ENCODE measurements around the gene LPIN3.
A peak's percentile ranks its signal among the peaks of the same experiment; 100 is the strongest.

Gene LPIN3

DNA sequence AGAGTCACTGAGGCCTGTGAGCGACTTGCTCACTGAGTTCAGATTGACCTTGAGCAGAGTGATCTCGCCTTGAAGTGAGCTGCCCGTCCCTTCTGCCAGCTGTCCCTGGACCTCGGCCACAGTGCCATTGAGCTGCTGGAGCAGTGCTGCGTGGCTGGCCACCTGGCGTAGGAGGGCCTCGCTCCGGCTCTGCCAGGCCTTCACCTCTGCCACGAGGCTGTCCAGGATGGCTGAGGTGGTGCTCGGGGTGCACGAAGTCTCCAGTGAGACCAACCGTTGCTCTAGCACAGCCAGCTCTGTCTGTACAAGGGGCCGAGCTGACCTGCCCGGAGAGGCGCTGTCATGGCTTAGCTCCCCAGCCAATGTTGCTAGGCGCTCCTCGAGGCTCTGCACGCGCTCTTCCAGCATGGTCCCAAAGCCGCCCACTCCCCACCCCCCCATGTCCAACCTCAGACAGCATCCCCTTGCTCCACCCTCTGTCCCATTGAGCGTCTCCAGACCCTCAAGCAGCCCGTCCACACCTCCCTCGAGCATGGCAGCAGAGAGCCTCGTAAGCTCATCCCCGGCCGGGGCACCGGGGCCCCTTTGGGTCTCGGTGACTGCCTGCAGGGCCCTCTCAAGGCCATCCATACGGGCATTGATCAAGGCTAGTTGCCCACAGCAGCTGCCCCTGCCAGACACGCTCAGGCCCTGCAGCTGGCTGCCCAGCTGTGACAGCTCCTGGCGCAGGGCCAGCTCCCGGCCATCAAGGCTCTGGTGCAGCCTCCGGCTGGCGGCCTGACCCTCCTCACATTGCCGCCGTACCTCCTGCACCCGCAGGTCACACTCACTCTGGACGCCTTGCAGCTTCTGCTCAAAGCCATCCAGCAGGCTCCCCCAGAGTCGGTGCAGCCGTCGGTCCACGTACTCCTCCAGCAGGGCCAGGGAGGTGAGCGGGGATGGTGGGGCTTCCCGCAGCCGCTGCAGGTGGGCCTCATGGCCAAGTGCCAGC lies 21.4 kb downstream of the LPIN3 start:
- no peak for DNase-seq
- Histone ChIP-seq H3K9me3 (ENCODE audit: control extremely low read depth in 1 of 5, control insufficient read depth in 4 of 5, insufficient read depth in 2 of 5, low read depth in 1 of 5, low read length in 4 of 5) (no peaks in the 10 kb centered on the region), H3K27me3 (replicated peaks in 2 of 5; ENCODE audit: control insufficient read depth in 4 of 5, insufficient read depth in 5 of 5, low read length in 4 of 5) (peaks cover 0 to 48% (median 17%) of the 10 kb centered on the region in 5 experiments), H3K27ac (ENCODE audit: insufficient read depth in 1 of 2, low read depth in 1 of 2, low read length in 2 of 2, poor library complexity in 1 of 2, severe bottlenecking in 2 of 2) (no peak overlapping the region), H3K36me3 (ENCODE audit: control insufficient read depth in 4 of 4, insufficient read depth in 4 of 4, low read length in 3 of 4) (no peaks in the 10 kb centered on the region), H3K4me3 (ENCODE audit: control insufficient read depth in 1 of 7, extremely low read depth in 1 of 7, insufficient read depth in 4 of 7, low read depth in 2 of 7, low read length in 6 of 7) (no peak overlapping the region), H3K4me1 (ENCODE audit: control extremely low read depth in 1 of 4, control insufficient read depth in 4 of 4, insufficient read depth in 4 of 4, low read length in 3 of 4) (peaks cover 0 to 10% (median 6%) of the 10 kb centered on the region in 4 experiments)
- 95% methylated on average over 43 of the region's 45 CpGs for WGBS (ENCODE audit: insufficient coverage)
- ChIA-PET CTCF (no interaction called here), POLR2A (no interaction called here)

- Histone ChIP-seq H3K27me3 (replicated peaks in 2 of 5; ENCODE audit: control insufficient read depth in 4 of 5, insufficient read depth in 5 of 5, low read length in 4 of 5) (peaks cover 0 to 55% (median 23%) of the 10 kb centered on the region in 5 experiments), H3K4me3 (ENCODE audit: control insufficient read depth in 1 of 7, extremely low read depth in 1 of 7, insufficient read depth in 4 of 7, low read depth in 2 of 7, low read length in 6 of 7) (no peak overlapping the region), H3K4me1 (ENCODE audit: control extremely low read depth in 1 of 4, control insufficient read depth in 4 of 4, insufficient read depth in 4 of 4, low read length in 3 of 4) (peaks cover 0 to 10% (median 6%) of the 10 kb centered on the region in 4 experiments), H3K36me3 (ENCODE audit: control insufficient read depth in 4 of 4, insufficient read depth in 4 of 4, low read length in 3 of 4) (no peaks in the 10 kb centered on the region), H3K27ac (ENCODE audit: insufficient read depth in 1 of 2, low read depth in 1 of 2, low read length in 2 of 2, poor library complexity in 1 of 2, severe bottlenecking in 2 of 2) (no peak overlapping the region), H3K9me3 (ENCODE audit: control extremely low read depth in 1 of 5, control insufficient read depth in 4 of 5, insufficient read depth in 2 of 5, low read depth in 1 of 5, low read length in 4 of 5) (no peaks in the 10 kb centered on the region)
- WGBS (ENCODE audit: insufficient coverage) = 91% methylated on average over 5 of the region's 5 CpGs
- POLR2A ChIA-PET = no interaction called here
- CTCF ChIA-PET = no interaction called here
- no peak for DNase-seq
Observed at GRCh38 chr20:41362748-41363140, 22.1 kb downstream of the LPIN3 start.

GRCh38 chr20:41363601-41364000 lies 23.0 kb downstream of the LPIN3 start:
- DNase-seq = no peak
- ChIA-PET POLR2A (no interaction called here), CTCF (no interaction called here)
- Histone ChIP-seq H3K27ac (ENCODE audit: insufficient read depth in 1 of 2, low read depth in 1 of 2, low read length in 2 of 2, poor library complexity in 1 of 2, severe bottlenecking in 2 of 2) (no peak overlapping the region), H3K4me3 (ENCODE audit: control insufficient read depth in 1 of 7, extremely low read depth in 1 of 7, insufficient read depth in 4 of 7, low read depth in 2 of 7, low read length in 6 of 7) (no peak overlapping the region), H3K27me3 (replicated peaks in 2 of 5; ENCODE audit: control insufficient read depth in 4 of 5, insufficient read depth in 5 of 5, low read length in 4 of 5) (peaks cover 0 to 61% (median 26%) of the 10 kb centered on the region in 5 experiments), H3K4me1 (ENCODE audit: control extremely low read depth in 1 of 4, control insufficient read depth in 4 of 4, insufficient read depth in 4 of 4, low read length in 3 of 4) (peaks cover 0 to 10% (median 6%) of the 10 kb centered on the region in 4 experiments), H3K9me3 (ENCODE audit: control extremely low read depth in 1 of 5, control insufficient read depth in 4 of 5, insufficient read depth in 2 of 5, low read depth in 1 of 5, low read length in 4 of 5) (no peaks in the 10 kb centered on the region), H3K36me3 (ENCODE audit: control insufficient read depth in 4 of 4, insufficient read depth in 4 of 4, low read length in 3 of 4) (no peaks in the 10 kb centered on the region)
- 96% methylated on average over 6 of the region's 7 CpGs for WGBS (ENCODE audit: insufficient coverage)

DNA sequence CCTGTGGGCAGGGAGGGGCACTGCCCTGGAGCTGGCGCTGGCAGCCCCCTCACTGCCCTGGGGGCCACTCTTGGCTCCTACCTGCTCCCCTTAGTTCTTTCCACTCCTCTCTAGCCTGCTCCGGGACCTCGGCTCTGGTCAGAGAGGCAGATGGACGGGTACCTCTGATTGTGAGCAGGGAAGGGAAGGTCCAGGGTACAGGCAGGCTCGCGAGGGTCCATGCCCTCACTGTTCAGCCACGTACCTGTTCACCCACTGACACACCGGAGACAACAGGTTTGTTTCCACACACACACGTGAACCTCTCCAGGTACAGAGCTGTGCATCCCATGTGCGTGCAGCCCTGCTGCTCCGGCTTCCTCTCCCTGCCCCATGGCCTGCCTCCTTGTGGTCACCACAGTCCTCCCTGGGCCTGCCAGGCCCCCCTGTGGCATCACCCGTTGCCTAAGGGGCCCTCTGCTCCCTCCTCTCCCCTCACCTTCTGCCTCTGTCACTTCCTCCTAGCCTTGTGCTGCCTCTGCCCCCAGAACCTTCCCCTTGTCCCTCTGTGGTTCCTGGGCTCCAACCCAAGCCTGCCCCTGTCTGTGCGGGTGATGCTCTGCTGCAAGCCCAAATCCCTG lies 23.7 kb downstream of the LPIN3 start:
- H3K27me3 ChIP-seq (replicated peaks in 2 of 5; ENCODE audit: control insufficient read depth in 4 of 5, insufficient read depth in 5 of 5, low read length in 4 of 5) = peaks cover 1 to 67% (median 26%) of the 10 kb centered on the region in 5 experiments
- H3K27ac ChIP-seq (ENCODE audit: insufficient read depth in 1 of 2, low read depth in 1 of 2, low read length in 2 of 2, poor library complexity in 1 of 2, severe bottlenecking in 2 of 2) = no peak overlapping the region
- H3K36me3 ChIP-seq (ENCODE audit: control insufficient read depth in 4 of 4, insufficient read depth in 4 of 4, low read length in 3 of 4) = no peaks in the 10 kb centered on the region
- 85% methylated on average over 13 of the region's 13 CpGs for WGBS (ENCODE audit: insufficient coverage)
- ChIA-PET POLR2A (no interaction called here), CTCF (no interaction called here)
- H3K4me1 ChIP-seq (ENCODE audit: control extremely low read depth in 1 of 4, control insufficient read depth in 4 of 4, insufficient read depth in 4 of 4, low read length in 3 of 4) = peaks cover 0 to 10% (median 6%) of the 10 kb centered on the region in 4 experiments
- H3K4me3 ChIP-seq (ENCODE audit: control insufficient read depth in 1 of 7, extremely low read depth in 1 of 7, insufficient read depth in 4 of 7, low read depth in 2 of 7, low read length in 6 of 7) = no peak overlapping the region
- no peaks in the 10 kb centered on the region for H3K9me3 ChIP-seq (ENCODE audit: control extremely low read depth in 1 of 5, control insufficient read depth in 4 of 5, insufficient read depth in 2 of 5, low read depth in 1 of 5, low read length in 4 of 5)
- DNase-seq = peak in 1 of 3 donors; percentile 15

GRCh38 chr20:41364967-41365765 lies 24.5 kb downstream of the LPIN3 start:
- Histone ChIP-seq H3K9me3 (ENCODE audit: control extremely low read depth in 1 of 5, control insufficient read depth in 4 of 5, insufficient read depth in 2 of 5, low read depth in 1 of 5, low read length in 4 of 5) (peaks cover 0 to 2% (median 0%) of the 10 kb centered on the region in 5 experiments), H3K4me3 (ENCODE audit: control insufficient read depth in 1 of 7, extremely low read depth in 1 of 7, insufficient read depth in 4 of 7, low read depth in 2 of 7, low read length in 6 of 7) (no peak overlapping the region), H3K36me3 (ENCODE audit: control insufficient read depth in 4 of 4, insufficient read depth in 4 of 4, low read length in 3 of 4) (no peaks in the 10 kb centered on the region), H3K27me3 (replicated peaks in 2 of 5; ENCODE audit: control insufficient read depth in 4 of 5, insufficient read depth in 5 of 5, low read length in 4 of 5) (peaks cover 4 to 76% (median 26%) of the 10 kb centered on the region in 5 experiments), H3K4me1 (ENCODE audit: control extremely low read depth in 1 of 4, control insufficient read depth in 4 of 4, insufficient read depth in 4 of 4, low read length in 3 of 4) (peaks cover 0 to 10% (median 6%) of the 10 kb centered on the region in 4 experiments), H3K27ac (ENCODE audit: insufficient read depth in 1 of 2, low read depth in 1 of 2, low read length in 2 of 2, poor library complexity in 1 of 2, severe bottlenecking in 2 of 2) (no peak overlapping the region)
- no peak for DNase-seq
- 84% methylated on average over 18 of the region's 19 CpGs for WGBS (ENCODE audit: insufficient coverage)
- CTCF ChIA-PET = no interaction called here
- POLR2A ChIA-PET = no interaction called here

DNA sequence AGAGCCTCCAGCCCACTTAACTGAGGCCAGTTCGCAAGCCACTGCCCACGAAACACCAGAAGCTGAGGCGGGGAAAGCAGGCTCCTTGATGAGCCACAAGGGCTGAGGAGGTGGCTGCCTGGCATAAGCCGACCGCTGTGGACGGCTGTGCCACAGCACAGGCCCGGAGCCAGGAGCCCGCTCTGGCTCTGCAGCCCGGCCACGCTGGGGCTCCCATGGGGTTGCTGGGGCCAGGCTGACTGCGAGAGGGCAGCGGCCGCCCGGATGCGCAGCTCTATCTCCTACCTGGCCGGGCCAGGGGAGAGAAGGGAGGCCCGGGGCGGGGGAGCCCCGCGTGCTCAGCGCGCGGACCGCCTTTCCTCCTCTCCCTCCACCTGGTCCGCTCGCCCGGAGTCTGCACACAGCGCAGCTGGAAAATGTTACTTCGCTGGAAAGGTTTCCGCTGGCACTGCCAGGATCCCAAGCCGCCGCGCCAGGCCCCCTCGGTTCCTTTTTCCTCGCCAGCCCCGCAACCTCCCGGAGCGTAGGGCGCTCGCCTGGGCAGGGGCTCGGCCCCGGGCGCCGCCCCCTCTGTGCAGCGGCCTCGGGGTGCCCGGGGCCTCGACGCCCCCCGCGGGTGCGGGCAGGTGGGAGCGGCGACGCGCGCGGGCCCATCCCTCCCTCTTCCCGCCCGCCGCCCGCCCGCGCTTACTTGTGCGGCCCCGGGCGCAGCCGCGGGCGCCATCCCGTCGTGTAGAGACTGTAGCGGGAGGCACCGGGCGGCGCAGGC lies 25.3 kb downstream of the LPIN3 start:
- peaks cover 0 to 5% (median under 1%) of the 10 kb centered on the region in 5 experiments for H3K9me3 ChIP-seq (ENCODE audit: control extremely low read depth in 1 of 5, control insufficient read depth in 4 of 5, insufficient read depth in 2 of 5, low read depth in 1 of 5, low read length in 4 of 5)
- POLR2A ChIA-PET = no interaction called here
- peak in 1 of 3 donors; percentile 29 for DNase-seq
- H3K4me1 ChIP-seq (ENCODE audit: control extremely low read depth in 1 of 4, control insufficient read depth in 4 of 4, insufficient read depth in 4 of 4, low read length in 3 of 4) = peaks cover 0 to 10% (median 6%) of the 10 kb centered on the region in 4 experiments
- CTCF ChIA-PET = no interaction called here
- peak overlapping the region in 2 of 7 experiments; percentile 19 to 50 for H3K4me3 ChIP-seq (ENCODE audit: control insufficient read depth in 1 of 7, extremely low read depth in 1 of 7, insufficient read depth in 4 of 7, low read depth in 2 of 7, low read length in 6 of 7)
- no peaks in the 10 kb centered on the region for H3K36me3 ChIP-seq (ENCODE audit: control insufficient read depth in 4 of 4, insufficient read depth in 4 of 4, low read length in 3 of 4)
- peaks cover 4 to 79% (median 24%) of the 10 kb centered on the region in 5 experiments for H3K27me3 ChIP-seq (replicated peaks in 2 of 5; ENCODE audit: control insufficient read depth in 4 of 5, insufficient read depth in 5 of 5, low read length in 4 of 5)
- WGBS (ENCODE audit: insufficient coverage) = 2% methylated on average over 63 of the region's 76 CpGs
- no peak overlapping the region for H3K27ac ChIP-seq (ENCODE audit: insufficient read depth in 1 of 2, low read depth in 1 of 2, low read length in 2 of 2, poor library complexity in 1 of 2, severe bottlenecking in 2 of 2)
